Mucosa of stomach (tissue), 1 donor: Measurements from ENCODE around the gene BIRC7.

Source experiments
- H3K27me3 ChIP-seq: one replicate; pipeline ENCODE4 v1.7.0; 2013; ENCODE audit warnings: mild to moderate bottlenecking, low read length; ENCODE audit not compliant: control insufficient read depth, insufficient read depth
- H3K36me3 ChIP-seq: one replicate; pipeline ENCODE4 v1.7.0; 2013; ENCODE audit warnings: low read length; ENCODE audit not compliant: control insufficient read depth, insufficient read depth
- H3K4me1 ChIP-seq: one replicate; pipeline ENCODE4 v1.7.0; 2013; ENCODE audit warnings: mild to moderate bottlenecking, low read length; ENCODE audit not compliant: control insufficient read depth, insufficient read depth
- H3K4me3 ChIP-seq: one replicate; pipeline ENCODE4 v1.7.0; 2013; ENCODE audit warnings: low read length
- H3K9ac ChIP-seq: one replicate; pipeline ENCODE4 v1.7.0; 2013; ENCODE audit warnings: mild to moderate bottlenecking, low read length, moderate library complexity
- H3K9me3 ChIP-seq: one replicate; pipeline ENCODE4 v1.7.0; 2013; ENCODE audit warnings: mild to moderate bottlenecking, low read length, moderate library complexity; ENCODE audit not compliant: control insufficient read depth
- donor health status: Pancreatic carcinoma.

The BIRC7 gene

DNA sequence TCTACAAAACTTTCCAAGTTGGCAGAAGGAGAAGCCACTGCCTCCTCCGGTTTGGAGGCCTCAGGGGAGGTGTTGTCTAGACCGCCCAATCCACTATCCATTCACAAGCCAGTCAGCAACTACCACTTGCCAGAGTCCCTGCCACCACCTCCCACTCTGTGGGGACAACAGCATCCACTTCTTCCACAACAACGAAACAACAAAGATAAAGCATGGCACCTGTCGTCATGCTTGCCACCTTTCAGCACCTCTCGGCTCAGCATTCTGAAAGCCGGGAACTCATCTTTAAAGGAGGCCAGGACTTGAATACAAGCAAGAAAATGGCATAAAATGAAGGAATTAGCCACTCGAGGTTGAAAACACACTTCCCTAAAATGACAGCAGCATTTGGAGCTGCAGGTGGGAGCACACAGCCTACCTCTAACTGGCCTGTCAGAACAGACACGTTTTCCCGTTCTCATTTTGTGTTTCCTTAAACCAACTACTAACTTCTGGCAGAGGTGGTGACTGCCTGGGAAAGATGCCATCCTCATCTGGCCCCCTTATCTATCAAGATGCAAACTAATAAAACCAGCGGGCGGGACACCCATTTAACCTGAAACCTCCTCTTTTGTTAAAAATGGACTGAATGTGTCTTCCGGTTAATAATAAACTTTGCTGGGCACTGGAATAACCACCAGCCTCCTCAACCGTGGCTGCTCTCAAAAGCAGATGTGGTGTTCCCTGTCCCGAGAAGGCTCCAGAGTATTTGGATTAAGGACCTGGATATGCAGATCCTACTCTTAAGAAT, 41.5 kb upstream of the BIRC7 start:
- no peak overlapping the region for H3K4me3 ChIP-seq
- no peak overlapping the region for H3K9ac ChIP-seq
- no peaks in the 10 kb centered on the region for H3K36me3 ChIP-seq
- H3K4me1 ChIP-seq: peaks cover 4% of the 10 kb centered on the region
- no peaks in the 10 kb centered on the region for H3K27me3 ChIP-seq
- H3K9me3 ChIP-seq: no peaks in the 10 kb centered on the region

DNA sequence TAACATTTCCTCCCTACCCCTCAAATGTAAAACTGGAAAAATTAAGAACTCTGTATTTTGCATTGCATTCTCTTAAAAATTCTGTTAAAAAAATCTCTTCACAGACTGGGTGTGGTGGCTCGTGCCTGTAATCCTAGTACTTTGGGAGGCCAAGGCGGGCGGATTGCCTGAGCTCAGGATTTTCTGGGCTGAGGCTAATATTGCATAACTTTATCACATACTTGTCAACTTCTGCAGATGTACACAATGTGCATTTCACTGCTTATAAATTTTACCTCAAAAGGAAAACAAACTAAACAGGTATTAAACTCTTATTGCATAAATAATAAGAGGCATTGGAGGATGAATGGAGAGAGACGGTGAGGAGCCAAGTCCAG, 40.9 kb upstream of the BIRC7 start:
- H3K4me3 ChIP-seq: no peak overlapping the region
- H3K36me3 ChIP-seq: no peaks in the 10 kb centered on the region
- H3K4me1 ChIP-seq: peaks cover 4% of the 10 kb centered on the region
- H3K9ac ChIP-seq: no peak overlapping the region
- no peaks in the 10 kb centered on the region for H3K9me3 ChIP-seq
- no peaks in the 10 kb centered on the region for H3K27me3 ChIP-seq

DNA sequence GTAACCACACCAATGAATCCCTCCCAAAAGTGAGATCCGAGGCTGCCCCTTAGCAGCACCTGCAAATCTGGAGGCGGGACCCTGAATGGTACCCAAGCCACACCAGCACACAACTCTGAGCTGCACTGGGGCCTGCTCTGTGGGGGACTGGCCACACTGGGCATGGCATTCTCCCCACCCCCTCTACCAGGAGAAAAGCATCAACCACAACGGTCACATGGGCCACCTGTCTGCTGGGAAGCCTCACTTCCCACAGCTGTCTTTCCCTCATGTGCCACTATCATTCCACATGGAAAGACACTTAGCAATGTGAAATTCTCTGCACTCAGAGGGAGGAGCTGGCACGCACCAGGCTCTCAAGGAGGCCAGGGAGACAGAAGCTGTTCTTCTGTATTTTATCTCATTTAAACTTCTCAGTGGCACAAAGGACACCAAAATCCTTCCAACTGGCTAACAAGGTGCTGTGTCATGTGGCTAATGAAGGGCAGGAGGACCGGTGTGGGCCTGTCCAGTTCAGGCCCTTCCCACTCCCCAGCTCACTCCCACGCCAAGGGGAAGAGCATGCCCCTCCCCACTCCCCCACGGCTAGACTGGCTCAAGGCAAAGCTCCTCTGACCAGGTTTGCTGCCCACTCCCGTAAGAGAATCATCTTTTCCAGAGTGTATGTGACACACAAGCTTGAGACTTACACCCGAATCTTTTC, 38.8 kb upstream of the BIRC7 start:
- Histone ChIP-seq H3K4me3 (no peak overlapping the region), H3K27me3 (no peaks in the 10 kb centered on the region), H3K36me3 (no peaks in the 10 kb centered on the region), H3K9ac (no peak overlapping the region), H3K9me3 (no peaks in the 10 kb centered on the region), H3K4me1 (no peaks in the 10 kb centered on the region)

DNA sequence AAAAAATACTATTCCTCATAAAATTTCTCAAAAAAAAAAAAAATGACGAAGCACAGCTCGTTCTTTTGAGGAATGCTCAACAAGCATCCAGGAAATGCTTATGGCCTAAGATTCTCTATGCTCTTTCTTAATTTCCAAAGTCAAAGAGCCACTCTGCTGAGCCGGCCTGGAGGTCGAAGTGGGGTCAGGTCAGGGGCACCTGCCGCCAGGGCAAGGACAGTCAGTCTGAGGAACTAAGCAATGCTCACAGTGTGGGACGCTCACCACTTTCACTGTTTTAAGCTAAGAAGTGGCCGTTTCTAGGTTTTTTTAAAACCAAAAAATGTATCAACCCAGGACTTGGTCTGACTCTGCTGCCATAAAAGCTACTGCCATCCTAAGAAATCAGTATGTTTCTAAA, 37.1 kb upstream of the BIRC7 start:
- Histone ChIP-seq H3K4me1 (no peaks in the 10 kb centered on the region), H3K4me3 (no peak overlapping the region), H3K9me3 (no peaks in the 10 kb centered on the region), H3K9ac (no peak overlapping the region), H3K27me3 (no peaks in the 10 kb centered on the region), H3K36me3 (peaks cover 3% of the 10 kb centered on the region)

DNA sequence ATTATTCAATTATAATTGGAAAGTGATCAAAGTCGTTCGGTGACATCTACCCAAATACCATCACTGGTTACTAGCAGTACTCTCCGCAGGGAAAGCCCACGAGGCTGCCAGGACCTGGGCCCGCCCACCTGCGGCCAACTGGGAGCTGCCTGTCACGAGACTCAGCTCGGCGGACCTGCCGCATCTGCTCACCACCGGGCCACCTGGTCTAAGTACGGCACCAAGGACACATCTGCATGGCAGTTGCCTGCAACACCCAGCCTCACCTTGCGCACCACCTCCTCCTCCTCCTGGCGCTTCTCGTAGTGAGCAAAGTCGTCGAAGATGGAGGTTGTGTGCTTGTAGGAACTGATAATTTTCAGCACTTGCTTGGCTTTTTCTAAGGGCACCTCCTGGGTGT, 33.7 kb upstream of the BIRC7 start:
- no peaks in the 10 kb centered on the region for H3K27me3 ChIP-seq
- H3K4me1 ChIP-seq: no peaks in the 10 kb centered on the region
- peaks cover 13% of the 10 kb centered on the region for H3K36me3 ChIP-seq
- H3K9me3 ChIP-seq: no peaks in the 10 kb centered on the region
- H3K4me3 ChIP-seq: no peak overlapping the region
- H3K9ac ChIP-seq: no peak overlapping the region

DNA sequence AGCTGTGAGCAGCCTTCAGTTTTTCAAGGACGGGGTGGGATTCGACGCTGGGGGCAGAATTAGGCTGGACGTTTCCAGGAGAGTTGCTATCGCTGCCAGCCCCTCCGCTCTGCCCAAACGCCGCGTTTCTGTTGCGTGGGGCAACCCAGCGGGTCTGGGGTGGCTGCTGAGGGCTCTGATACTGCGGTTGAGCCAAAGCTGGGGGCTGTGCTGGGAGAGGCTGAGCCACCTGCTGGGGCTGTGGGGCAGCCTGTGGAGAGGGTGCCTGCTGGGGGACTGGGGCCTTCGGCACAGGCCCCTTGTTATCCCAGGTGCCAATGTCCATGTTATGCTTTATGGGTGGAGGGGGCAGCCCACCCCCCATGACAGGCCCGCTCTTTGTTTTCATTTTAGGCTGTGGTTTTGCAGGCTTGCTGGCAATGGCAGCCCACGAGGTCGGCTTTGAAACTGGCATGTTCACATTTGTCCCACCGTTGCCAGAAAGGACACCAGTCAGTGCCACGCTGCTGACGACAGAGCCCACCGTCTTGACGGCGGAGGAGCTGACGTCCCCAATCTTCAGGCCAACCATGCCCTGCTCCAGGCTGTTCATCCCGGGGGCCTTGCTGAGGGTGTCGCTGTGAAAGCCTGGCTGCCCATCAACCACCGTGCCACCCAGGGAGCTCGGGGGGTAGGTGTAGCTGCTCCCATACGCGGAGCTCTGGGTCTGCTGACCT, 32.7 kb upstream of the BIRC7 start:
- H3K4me1 ChIP-seq: no peaks in the 10 kb centered on the region
- no peak overlapping the region for H3K9ac ChIP-seq
- H3K36me3 ChIP-seq: peaks cover 13% of the 10 kb centered on the region
- H3K4me3 ChIP-seq: no peak overlapping the region
- H3K9me3 ChIP-seq: no peaks in the 10 kb centered on the region
- no peaks in the 10 kb centered on the region for H3K27me3 ChIP-seq

DNA sequence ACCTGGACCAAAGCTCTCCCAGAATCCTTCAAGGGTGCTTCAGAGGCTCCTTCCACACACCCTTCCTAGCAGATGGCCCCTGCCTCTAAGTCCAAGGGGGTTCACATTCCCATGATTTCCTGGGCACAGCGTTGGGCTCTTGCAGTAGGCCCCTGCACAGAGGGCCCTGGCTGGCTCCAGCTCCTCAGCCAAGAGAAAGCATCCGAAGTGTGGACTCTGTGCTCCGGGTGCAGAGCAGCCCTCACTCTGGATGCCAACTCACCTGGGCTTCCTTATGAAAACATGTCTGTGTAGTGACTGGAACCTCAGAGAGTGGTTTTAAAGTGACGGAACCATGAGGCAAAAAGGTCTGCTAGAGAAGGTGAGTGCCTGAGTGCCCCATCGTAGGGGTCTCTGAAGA, 31.3 kb upstream of the BIRC7 start:
- Histone ChIP-seq H3K4me3 (no peak overlapping the region), H3K4me1 (no peaks in the 10 kb centered on the region), H3K9ac (no peak overlapping the region), H3K36me3 (peaks cover 13% of the 10 kb centered on the region), H3K27me3 (no peaks in the 10 kb centered on the region), H3K9me3 (no peaks in the 10 kb centered on the region)

DNA sequence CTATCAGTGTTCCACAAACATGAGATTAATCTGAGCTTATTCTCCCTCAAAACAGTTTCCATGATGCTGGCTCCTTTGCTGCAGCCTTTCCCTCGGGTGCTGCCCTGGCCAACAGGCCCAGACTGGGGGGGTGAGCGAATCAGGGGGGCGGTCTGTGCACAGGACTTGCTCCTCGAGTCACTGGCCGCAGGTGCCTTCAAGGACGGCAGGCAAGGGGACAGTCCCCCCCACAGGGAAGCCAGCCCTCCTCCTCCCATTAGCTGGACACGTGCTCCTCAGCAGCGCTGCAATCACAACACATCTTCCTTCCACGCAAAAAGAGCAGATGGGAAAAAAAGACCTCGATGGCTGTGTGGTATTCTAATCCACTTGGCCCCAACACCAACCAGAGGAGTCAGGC, 29.8 kb upstream of the BIRC7 start:
- peaks cover 13% of the 10 kb centered on the region for H3K36me3 ChIP-seq

DNA sequence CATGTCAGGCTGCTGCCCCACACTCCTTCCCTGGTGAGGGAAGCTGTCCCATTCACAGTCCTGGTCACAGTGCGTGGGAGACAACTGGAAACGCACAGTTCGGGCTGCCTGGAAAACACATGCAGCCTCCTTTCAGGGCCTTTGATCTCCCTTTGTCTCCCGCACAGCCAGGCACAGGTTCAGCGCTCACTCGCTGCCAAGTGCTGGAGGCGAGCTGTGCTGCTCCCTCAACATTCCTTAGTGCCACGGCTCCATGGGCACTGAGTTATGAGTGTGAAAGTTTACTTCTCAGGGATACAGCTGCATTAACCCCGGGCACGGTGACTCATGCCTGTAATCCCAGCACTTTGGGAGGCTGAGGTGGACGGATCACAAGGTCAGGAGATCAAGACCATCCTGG, 28.8 kb upstream of the BIRC7 start:
- Histone ChIP-seq H3K9me3 (no peaks in the 10 kb centered on the region), H3K36me3 (peaks cover 13% of the 10 kb centered on the region), H3K27me3 (no peaks in the 10 kb centered on the region), H3K4me3 (no peak overlapping the region), H3K9ac (no peak overlapping the region), H3K4me1 (no peaks in the 10 kb centered on the region)

More for the DNA sequence above, 29.8 kb upstream of the BIRC7 start:
- Histone ChIP-seq H3K27me3 (no peaks in the 10 kb centered on the region), H3K4me1 (no peaks in the 10 kb centered on the region), H3K9ac (no peak overlapping the region), H3K4me3 (no peak overlapping the region), H3K9me3 (no peaks in the 10 kb centered on the region)

DNA sequence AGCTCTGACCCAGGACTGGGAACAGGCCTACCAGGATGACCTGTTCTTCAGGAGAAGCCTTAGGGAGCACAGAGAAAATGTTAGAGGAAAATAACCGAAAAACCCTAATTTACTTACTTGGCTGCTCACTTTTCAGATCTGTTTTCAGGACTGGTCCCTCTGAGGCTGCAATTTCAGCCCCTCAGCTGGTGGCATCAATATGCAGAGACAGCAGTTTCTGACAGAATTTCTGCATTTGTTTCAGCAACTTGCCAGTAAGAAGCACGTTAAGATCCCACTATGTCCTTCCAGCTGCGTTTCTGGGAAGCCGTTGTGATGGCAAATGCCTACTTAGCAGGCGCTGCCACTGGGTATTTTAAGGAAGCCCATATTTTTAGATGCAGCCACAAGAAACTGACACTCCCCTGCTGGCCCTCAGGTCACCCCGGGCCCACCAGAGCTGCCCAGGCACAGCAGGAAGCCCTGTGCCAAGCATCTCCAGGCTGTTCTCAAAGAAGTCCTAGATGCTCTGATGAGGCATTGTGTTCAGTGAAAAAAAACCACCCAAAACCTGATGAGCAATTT, 27.3 kb upstream of the BIRC7 start:
- Histone ChIP-seq H3K36me3 (peaks cover 12% of the 10 kb centered on the region), H3K9ac (no peak overlapping the region), H3K9me3 (no peaks in the 10 kb centered on the region), H3K4me3 (no peak overlapping the region), H3K4me1 (no peaks in the 10 kb centered on the region), H3K27me3 (no peaks in the 10 kb centered on the region)

DNA sequence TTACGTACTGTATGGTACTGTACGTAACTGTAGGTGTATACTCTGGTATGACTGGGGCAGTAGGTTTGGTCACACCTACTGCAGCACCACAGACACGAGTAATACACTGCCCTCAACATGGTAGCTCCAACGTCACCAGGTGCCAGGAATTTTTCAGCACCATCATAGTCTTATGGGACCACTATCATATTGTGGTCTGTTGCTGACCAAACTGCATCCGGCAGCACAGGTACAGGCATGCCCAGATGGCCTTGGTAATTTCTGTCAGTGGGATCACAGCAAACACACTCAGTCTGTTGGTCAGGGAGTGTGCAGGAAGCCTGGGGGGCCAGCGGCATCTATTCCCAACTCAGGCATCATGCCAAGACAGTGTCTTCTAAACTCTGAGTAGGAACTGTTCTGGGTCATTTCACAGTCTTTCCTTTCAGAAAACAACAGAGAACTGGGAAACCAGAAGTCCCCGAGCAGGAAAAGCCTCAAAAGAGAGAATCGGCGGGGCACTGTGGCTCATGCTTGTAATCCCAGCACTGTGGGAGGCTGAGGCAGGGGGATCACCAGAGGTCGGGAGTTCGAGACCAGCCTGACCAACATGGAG, 25.6 kb upstream of the BIRC7 start:
- Histone ChIP-seq H3K4me3 (no peak overlapping the region), H3K27me3 (no peaks in the 10 kb centered on the region), H3K4me1 (peaks cover 12% of the 10 kb centered on the region), H3K9ac (no peak overlapping the region), H3K36me3 (peaks cover under 1% of the 10 kb centered on the region), H3K9me3 (no peaks in the 10 kb centered on the region)

DNA sequence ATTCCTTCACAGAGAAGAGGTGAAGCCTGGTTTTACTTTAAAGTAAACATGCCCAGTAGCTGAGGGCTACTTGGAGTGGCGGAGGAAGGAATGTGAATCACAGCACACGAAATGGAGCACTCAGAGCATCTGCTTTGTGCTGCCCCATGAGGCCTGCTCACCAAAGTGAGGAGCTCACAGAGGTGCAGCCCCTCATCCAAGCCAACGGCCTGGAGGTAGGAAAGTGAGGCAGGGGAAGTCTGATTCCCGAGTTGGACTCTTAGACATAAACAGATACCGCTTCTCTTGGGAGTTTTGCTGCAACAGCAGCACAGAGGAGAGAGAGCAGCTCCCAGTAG, 23.3 kb upstream of the BIRC7 start:
- Histone ChIP-seq H3K36me3 (no peaks in the 10 kb centered on the region), H3K9ac (no peak overlapping the region)

More for the DNA sequence above, 23.3 kb upstream of the BIRC7 start:
- no peaks in the 10 kb centered on the region for H3K9me3 ChIP-seq
- H3K27me3 ChIP-seq: no peaks in the 10 kb centered on the region
- no peak overlapping the region for H3K4me3 ChIP-seq
- peaks cover 18% of the 10 kb centered on the region for H3K4me1 ChIP-seq
